ENCODE measurements around the gene DDX11.
"Not testable (repeated sequence)": the region's sequence is repeated elsewhere in the genome, so short reads cannot be mapped to it uniquely, and the experiment has no call there.

The DDX11 gene

DNA sequence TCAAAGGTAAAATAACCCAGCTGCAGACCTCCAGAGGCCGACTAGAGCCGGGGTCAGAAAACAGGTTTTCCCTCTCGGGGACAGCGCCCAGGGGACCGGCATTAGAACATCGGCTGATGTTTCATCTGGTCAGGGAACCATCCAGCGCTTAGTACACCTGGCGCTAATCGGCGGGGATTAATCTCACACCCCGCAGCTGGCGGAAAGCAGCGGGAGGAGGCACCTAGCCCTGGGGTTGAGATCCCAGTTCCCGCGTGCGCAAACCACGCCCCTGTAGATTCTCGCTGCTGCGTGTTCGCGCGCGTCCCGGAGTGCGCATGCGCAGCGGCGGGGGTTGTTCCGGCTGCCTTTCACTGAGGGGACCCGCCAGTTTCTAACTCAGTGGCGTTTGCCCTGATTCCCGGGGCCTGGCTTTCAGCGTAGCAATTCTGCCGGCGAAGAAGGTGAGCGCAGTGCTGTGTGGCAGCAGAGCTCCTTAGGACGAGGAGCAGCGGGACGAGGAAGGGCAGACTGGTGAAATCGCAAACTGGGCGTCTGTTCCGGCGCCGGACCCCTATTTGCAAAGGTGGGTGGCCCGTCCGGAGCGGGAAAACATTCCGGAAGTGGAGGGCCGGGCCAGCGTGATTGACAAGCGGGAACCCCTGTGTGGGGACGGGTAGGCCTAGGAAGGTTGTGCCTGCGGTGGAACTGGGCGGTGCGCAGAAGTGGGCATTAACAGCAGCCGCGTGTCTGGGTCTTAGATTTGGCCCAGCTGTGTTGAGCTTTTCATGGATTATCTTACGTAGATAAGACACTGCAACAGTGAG lies at the start of gene DDX11:
Gene DDX11, plus strand, starts transcription at position 334 of the 806 bp plus-strand sequence. CDS start 4,534 bp downstream, outside the sequence.
- DNase-seq, result peak; percentile 92 to 95

DNA sequence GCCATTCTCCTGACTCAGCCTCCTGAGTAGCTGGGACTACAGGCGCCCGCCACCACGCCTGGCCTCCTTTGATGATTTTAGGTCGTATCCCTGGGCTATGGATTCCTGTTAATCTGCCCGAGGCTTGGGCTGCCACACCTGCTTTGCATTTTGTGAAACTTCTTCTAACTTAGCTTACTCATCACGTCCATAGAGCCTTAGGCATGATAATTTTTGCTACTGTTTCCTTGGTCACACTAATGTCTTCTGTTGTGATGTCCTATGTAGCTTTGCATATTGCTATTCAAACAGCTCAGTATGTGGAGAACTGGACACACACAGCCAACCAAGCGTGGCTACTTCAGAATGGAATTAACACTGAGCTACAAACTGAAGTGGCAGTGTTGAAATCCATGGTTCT lies 47.5 kb upstream of the DDX11 start:
- DNase-seq, result no peak

DNA sequence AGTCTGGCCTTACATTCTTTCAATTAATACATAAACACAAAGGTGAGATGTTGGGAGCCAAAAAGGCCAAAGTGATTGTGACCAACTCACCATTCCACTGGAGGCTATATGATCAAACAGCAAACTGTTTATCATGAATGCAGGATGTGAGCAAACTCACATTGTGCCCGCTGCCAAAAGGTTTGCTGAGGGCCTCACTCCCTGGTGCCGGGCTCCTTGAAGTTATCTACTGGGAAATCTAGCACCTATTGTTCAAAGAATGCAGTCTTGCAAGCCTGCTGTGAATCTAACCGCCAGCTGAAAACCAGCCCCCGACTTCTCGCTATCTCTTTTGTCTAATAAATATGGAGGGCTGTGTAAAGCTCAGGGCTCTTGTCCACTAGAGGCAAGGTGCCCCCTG lies 46.7 kb upstream of the DDX11 start:
- DNase-seq, result not testable (repeated sequence)

DNA sequence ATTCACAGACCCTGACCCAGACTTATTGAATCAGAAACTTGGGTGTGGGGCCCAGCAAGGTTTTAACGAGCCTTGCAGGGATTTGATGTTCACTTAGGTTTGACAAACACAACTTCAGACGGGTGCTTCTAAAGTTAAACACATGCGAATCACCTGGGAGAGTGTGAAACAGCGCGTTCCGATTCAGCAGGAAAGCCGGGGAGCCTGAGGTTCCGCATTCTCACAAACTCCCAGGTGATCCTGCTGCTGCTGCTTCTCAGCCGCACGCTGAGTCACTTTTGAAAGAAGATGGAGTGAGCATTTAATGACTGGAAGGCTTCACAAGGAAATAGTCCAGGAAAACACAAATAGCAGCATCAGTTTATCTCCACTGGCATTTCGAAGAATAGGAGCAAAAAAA lies 44.2 kb upstream of the DDX11 start:
- DNase-seq, result no peak

DNA sequence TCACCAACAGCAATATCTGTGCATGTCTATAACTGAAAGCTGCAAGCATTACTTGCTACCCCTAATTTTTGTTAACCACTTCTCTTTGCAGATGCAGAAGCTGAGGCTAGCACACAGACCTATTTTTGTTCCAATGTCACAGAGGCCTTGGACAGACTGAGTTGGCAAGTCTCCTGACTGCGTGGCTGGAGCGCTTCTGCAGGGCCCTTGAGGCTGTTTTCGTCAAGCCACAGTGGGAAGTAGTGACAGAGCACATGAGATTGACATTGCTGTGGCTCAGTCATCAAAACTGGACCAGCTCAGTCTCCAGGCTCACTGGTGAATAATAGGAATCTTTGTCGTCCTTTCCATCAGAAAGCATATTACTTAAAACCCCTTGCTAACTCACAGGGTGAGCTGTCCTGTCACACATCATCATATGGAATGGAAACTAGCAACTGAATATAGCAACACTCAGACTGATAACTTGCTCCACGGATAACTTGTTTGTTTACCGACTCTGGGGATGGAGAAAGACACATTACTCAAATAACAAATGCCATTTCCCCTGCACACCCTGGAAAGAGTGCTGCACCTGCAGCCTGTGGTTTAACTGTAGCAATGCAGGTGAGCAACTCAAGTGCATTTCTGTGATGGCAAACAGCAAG lies 43.6 kb upstream of the DDX11 start:
- DNase-seq, result no peak

DNA sequence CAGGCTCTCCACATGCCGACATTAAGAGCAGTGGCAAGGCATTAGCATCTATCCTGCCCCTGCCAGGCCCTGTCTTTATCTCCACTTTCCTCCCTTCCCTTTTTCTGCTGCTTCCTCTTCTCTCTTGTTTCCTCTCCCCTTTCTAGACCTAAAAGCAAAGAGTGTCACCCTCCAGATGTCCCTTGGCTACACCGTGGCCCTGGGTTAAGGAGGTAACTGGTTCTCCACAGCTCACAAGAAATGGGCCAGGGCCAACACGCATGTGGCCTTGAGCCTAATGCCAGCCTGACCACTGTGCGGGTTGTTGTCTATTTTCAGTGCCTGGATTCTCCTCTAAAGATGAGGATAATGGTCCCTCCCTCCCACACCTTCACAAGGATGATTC lies 41.7 kb upstream of the DDX11 start:
- no peak for DNase-seq

DNA sequence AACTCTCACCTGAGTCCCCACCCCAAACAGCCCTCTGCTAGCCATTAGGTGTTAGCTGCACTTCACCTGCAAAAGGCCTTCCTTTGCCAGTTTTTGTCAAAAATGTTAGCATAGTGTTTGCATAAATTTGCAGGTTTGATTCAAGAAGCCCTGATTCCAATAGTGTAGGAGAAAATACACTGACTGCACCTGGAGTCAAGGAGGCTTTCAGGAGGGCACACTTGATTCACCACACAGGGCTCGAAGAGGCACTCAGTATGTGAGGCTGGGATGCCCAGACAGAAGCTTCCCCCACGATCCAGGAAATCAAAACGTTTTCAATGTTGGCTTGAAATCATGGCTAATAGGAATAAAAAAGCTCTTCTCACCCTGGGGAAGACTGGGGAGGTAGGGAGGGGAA lies 40.5 kb upstream of the DDX11 start:
- no peak for DNase-seq

DNA sequence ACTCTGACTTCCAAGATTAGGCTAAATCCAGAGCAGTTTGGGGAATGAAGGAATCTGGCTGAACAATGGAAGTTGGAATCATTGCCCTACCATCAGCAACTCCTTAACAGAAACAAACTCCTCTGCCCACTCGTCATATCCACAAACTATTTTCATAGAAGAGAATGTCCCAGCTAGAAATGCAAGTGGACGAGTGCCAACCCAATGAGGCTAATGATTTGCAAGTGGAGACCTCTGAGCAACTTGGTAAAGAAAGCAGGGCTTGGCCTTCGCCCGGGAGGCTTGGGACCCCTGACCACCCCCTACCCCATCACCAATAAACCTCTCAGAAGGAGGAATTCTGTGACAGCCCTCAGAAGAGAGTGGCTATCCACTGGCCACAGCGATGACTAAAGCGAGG lies 40.0 kb upstream of the DDX11 start:
- no peak for DNase-seq

DNA sequence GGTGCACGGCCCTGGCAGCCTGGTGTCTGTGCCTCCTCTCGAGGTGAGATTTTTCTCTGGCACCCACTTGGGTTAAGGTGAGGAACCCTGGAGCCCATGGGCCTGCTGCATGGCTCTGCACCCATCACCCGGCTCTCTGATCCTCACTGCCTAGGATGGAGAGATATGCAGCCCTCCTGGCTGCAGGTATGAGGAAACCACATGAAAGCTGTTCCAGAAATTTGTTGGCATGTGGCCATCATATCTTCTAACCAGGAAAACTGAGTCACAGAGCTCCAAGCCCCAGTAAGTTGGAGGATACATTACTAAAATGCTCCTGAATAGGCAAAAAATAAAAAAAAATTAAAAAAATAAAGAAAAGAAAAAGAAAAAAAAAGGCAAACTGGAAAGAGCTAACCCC lies 39.3 kb upstream of the DDX11 start:
- no peak for DNase-seq

DNA sequence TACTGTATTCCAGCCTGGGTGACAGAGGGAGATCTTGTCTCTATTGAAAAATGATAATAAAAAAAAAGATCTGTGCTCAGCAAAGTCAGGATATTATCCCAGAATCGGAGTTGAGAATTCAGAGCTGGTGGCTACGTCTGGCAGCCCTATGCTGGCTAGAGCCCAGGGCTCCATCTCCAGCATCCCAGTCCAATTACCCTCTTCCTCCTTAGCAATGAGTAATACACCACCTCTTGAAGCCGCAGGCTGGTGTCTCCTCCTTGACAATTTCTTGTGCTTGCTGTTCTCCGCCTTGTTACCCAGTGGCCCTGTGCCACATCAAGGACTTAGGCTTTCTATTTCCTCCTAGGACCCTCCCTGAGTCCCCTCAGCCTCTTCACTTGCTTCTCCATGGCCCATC lies 38.4 kb upstream of the DDX11 start:
- DNase-seq, result no peak

DNA sequence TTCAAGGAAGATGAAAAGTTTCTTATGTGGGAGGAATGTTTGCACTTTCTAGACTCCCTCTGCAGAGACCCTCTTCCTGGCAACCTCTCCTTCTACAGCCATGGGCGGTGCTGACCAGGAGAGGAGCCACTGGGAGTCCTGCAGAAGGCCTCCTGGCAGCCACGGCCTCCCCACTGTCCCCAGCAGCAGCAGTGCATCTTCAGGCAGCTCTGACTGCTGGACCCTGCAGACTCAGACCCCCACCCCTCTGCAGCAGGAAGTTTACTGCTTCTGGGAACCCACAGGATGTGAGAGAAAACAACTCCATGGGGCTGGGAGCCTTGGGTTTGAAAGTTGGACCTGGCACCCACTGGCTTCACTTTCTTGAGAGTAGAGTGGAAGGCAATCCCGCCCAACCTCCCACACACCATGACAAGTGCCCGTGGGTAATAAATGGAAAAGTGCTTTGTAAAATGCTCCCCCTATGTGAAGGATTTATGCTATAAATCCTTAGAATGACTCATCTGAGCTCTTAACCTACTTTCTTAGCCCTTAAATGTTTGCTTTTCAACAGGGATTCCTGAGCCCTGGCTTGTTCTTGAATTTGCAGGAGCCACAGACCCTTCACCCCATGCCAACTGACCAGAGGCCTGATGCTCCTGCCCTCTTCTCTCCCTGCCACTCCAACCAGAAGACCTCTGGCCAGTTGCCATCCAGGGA lies 37.5 kb upstream of the DDX11 start:
- no peak for DNase-seq

DNA sequence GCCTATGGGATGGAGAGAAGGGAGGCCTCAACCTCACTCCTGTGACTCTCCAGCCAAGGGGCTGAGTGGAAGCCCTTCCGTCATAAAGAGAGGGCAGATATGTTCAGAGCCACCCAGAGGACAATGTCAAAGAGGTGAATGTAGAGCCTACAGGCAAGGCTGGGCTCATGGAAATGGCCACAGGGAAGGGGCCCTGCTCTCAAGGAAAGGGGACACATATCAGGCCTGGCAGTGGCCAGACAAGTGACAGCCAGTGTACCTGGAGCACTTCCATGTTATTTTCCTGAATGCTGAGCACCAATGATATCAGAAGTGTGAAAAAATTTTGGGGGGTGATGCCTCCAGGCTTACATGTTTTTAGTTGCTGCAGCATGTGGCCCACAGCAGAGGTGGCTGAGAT lies 36.6 kb upstream of the DDX11 start:
- no peak for DNase-seq

DNA sequence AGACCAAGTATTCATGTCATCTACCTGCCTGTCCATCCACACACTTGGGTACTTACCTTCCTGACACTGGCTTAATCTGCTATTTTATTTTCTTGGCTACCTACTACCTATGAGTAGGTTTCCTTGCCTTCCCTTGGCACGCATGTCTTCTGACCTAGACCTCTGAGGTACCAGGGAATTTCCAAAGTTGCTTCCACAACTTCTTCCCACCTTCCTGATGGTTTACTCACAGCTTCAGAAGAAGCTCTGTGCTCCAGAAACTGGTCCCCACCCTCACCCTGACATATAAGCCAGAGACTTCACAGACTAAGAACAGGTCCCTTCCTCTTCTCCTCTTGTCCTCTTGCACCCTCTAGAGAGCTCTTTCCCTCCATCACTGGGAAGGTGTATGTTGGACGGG lies 35.7 kb upstream of the DDX11 start:
- no peak for DNase-seq

DNA sequence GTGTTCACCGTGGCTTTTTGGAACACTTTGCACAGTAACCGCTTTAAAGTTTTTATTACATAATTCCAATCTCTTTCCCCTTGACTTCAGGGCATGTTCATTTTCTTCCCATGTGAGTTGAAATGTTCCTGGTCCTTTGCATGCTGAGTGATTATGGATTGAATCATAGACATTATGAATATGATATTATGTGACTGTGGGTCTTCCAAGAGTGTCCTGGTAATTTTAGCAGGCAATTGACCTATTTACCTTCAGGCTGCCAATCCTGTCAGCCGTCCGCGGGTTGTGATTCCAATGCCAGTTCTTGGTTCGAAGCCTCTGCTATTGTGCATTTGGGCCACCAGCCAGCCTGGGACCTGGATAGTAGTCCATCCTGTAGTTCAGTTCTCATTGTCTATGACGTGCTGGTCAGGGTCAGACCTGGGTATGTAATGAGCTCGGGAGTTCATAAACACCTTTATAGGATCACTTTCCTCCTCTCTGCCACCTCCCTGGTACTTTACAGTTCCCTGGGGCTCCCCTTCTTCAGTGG lies 32.6 kb upstream of the DDX11 start:
- DNase-seq, result no peak

DNA sequence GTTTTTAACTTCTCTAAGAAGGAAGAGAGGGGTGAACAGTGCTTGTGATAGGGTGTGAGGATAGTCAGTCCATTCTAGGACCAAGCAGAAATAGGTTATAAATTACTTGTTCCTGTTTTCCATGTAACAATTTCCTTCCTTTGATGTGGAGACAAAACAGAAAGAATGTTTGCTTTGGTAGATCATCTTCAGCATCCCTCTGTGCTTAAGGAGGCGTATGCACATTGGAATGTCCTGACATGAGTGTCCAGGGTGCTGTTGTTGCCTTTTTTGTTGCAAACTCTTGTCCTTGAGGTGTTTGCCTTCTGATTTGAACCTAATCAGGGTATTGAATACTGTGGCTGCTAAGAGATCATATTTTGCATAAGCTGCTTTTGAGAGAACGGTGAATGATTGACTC lies 23.5 kb upstream of the DDX11 start:
- not testable (repeated sequence) for DNase-seq

DNA sequence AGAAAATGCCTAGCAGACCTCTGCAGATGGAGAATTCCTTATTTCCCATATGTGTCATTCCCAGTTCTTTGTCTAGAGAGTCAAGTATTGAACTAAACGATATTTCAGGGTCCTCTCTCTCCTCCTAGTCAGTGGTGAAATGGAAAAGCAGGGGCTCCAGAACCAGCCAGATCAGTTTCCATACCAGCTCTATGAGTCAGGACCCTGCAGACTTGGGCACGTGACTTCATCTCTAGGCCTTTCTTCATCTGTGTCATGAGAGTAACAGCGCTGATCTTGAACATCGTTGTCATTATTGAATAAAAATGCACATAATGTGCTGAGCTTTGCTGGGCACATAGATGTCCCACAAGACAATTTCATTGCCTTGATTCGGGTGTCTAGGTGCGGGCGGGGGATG lies 23.1 kb upstream of the DDX11 start:
- DNase-seq, result not testable (repeated sequence)

DNA sequence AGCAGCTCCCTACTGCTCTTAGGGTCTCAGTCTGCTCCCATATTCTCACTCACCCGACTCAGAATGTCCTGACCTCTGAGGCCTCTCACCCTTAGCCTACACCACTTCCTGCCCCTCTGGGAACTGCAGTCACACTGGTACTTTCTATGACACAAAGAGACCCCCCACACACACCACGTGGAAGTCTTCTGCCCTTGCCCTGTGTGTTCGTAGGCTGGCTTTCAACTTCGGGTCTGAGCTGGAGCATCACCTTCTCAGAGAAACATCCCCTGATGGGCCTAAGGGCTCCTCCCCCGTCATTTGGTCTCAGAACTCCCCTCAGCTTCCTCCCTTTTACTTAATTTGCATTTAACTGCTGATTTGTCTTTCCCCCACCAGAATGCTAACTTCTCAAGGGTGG lies 22.0 kb upstream of the DDX11 start:
- DNase-seq, result peak; percentile 17 to 32

DNA sequence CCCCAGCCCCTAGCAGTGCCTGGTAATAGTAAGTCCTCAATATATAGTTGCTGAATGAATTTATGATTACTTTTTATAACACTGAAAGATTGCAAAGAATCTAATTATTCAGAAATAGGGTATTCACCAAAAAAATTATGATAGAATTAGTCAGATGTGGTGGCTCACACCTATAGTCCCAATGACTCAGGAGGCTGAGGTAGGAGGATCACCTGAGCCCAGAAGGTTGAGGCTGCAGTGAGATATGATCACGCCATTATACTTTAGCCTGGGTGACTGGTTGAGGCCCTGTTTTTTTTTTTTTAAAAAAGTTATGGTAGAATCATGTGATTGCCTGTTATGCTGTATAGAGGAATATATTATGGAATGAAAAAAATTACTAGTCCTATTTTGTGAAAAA lies 21.5 kb upstream of the DDX11 start:
- not testable (repeated sequence) for DNase-seq

DNA sequence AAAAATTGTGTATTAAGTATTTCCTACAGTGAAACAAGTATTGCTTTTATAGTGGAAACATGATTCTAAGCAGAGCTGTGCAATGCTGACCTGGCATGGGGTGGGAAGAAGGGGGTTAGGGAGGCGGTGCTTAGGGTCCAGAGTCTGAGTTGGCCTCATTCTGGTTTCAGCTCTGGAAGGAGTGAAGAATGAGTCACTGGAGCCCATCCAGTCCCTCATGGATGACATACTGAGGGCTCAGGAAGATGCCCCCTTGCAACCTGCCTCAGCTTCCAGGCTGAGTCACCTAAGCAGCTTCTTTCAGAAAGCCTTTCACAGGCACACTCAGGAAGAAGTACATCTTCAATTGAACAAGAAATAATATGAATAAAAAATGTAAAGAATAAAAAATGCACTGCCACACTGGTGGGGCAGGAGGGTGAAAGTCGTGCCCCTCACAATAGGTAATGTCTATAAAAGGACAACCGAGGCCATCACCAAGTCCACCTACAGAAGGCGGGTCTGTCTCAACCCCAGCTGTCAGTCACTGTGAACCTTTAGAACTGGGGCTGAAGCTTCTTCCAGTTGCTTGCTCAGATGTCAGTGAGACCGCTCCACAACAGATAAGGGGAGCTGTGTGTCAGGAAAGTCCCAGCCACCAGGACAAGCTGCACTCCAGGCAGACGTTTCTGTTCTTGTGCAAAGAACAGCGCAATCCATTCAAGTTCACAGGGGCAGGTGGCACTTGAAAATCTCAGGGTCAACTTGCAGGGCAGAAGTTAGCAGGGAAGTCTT lies 20.8 kb upstream of the DDX11 start:
- DNase-seq, result not testable (repeated sequence)

DNA sequence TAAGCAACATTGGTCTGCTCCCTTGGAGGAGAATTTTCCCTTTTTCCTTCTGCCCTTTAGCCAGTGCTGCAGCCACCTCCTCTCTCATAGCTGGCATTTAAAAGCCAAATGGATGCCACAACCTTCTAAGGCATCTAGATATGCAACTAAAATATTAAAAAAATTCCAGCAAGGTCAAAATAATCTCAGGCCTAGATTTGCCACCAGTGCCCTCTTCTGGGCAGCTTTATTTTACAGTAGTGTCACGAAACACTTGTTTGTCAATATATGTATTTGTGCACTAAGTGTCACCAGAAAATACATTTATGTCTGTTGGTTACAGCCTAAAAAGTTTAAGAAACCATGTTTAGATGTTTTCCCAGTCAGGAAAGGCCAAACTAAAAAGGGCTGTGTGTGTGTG lies 19.7 kb upstream of the DDX11 start:
- not testable (repeated sequence) for DNase-seq

DNA sequence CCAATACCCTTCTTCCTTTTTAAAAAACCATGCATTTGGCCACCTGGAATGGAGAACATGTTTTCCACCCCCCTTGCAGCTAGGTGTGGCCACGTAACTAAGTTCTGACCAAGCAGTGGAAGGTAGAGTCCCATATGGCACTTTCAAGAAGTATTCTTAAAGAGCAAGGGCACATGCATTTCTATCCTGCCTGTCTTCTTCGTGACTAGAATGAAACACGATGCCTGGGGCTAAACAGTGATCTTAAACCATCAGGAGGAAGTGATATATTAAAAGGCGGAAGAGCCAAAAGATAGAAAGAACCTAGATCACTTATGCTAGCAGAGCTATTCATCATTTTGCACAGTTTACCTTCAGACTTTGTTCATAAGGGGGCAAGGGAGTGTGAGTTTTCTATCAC lies 16.0 kb upstream of the DDX11 start:
- DNase-seq, result no peak

DNA sequence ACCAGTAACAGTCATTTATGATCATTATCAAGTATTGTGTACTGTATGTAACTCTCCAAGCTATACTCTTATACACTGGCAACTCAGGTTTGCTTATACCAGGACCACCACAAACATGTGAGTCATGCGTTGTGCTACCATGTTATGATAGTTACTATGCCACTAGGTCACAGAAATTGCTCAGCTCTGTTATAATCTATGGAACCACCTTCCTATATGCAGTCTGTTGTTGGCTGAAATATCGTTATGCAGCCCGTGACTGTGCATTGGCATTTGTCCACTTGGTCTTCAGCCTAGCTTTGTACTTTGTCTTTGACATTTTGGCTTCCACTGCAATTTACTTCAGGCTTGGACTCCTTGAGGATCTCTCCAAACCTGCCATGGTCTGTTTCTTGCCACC lies 7.5 kb upstream of the DDX11 start:
- DNase-seq, result not testable (repeated sequence)

DNA sequence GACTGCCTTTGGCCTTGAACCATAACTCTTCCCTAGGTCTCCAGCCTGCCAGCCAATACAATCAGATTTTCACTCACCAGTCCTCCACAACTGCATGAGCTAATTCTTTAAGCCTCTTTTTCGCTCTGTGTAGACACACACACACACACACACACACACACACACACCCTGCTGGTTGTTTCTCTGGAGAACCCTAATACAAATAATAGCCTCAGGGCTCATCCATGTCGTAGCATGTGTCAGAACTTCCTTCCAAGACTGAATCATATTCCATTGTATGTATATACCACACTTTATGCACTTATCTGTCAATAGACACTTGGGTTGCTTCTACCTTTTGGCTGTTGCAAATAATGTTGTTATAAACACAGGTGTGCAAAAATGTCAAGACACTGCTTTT lies 6.0 kb upstream of the DDX11 start:
- DNase-seq, result not testable (repeated sequence)
